MM.1S (cell line): Measurements from ENCODE around the gene ST6GALNAC1.

Experiments used
- DNase-seq: peaks from one replicate; pipeline ENCODE4 v3.0.0-alpha.2; 2015
- H2AFZ ChIP-seq: fragments of 300-600 bp; sonication (generic); 2 replicates; pipeline ENCODE4 v1.6.0; 2016; ENCODE audit warnings: antibody characterized with exemption, low read length
- H3F3A ChIP-seq: fragments of 300-600 bp; sonication (generic); 2 replicates; pipeline ENCODE4 v1.6.1; 2016; ENCODE audit warnings: mild to moderate bottlenecking, antibody characterized with exemption, low read length, moderate library complexity, mixed read lengths; ENCODE audit not compliant: insufficient read depth
- H3K27ac ChIP-seq: fragments of 300-600 bp; sonication (generic); 2 replicates; pipeline ENCODE4 v1.5.1; 2016; ENCODE audit warnings: mild to moderate bottlenecking, low read length
- H3K27me3 ChIP-seq: fragments of 300-600 bp; sonication (generic); replicated peaks from 2 replicates; pipeline ENCODE4 v1.6.0; 2016; ENCODE audit warnings: low read length; ENCODE audit not compliant: insufficient read depth
- H3K36me3 ChIP-seq: fragments of 300-600 bp; sonication (generic); replicated peaks from 2 replicates; pipeline ENCODE4 v1.6.1; 2016; ENCODE audit warnings: mild to moderate bottlenecking, low read length, mixed read lengths; ENCODE audit not compliant: insufficient read depth
- H3K4me1 ChIP-seq: fragments of 300-600 bp; sonication (generic); 2 replicates; pipeline ENCODE4 v1.6.1; 2016; ENCODE audit warnings: low read length, mixed read lengths
- H3K4me2 ChIP-seq: fragments of 300-600 bp; sonication (generic); 2 replicates; pipeline ENCODE4 v1.6.0; 2016; ENCODE audit warnings: low read depth, low read length
- H3K4me3 ChIP-seq: fragments of 300-600 bp; sonication (generic); 2 replicates; pipeline ENCODE4 v1.5.1; 2016; ENCODE audit warnings: low read length, mixed read lengths
- H3K79me2 ChIP-seq: fragments of 300-600 bp; sonication (generic); 2 replicates; pipeline ENCODE4 v1.6.1; 2016; ENCODE audit warnings: mixed run types, low read length, mixed read lengths
- H3K9ac ChIP-seq: fragments of 300-600 bp; sonication (generic); 2 replicates; pipeline ENCODE4 v1.6.1; 2016; ENCODE audit warnings: low read length, mixed read lengths
- H3K9me2 ChIP-seq: fragments of 300-600 bp; sonication (generic); replicated peaks from 2 replicates; pipeline ENCODE4 v1.6.1; 2016; ENCODE audit warnings: mild to moderate bottlenecking, low read length, mixed read lengths; ENCODE audit not compliant: insufficient read depth
- H3K9me3 ChIP-seq: fragments of 300-600 bp; sonication (generic); replicated peaks from 2 replicates; pipeline ENCODE4 v1.6.1; 2016; ENCODE audit warnings: mild to moderate bottlenecking, low read length, mixed read lengths; ENCODE audit not compliant: insufficient read depth
- H4K20me1 ChIP-seq: fragments of 300-600 bp; sonication (generic); 2 replicates; pipeline ENCODE4 v1.6.1; 2016; ENCODE audit warnings: mild to moderate bottlenecking, low read length, moderate library complexity, mixed read lengths; ENCODE audit not compliant: insufficient read depth
- CTCF ChIP-seq: fragments of 300-600 bp; sonication (generic); IDR thresholded peaks from 2 replicates; pipeline ENCODE4 v1.5.1; 2016; ENCODE audit warnings: antibody characterized with exemption, low read length, mixed read lengths
- EZH2 ChIP-seq: fragments of 300-600 bp; sonication (generic); optimal IDR thresholded peaks from 2 replicates; pipeline ENCODE3; 2017; ENCODE audit warnings: low read depth, mild to moderate bottlenecking, antibody characterized with exemption, low read length, mixed read lengths
- EZH2phosphoT487 ChIP-seq: fragments of 300-600 bp; sonication (generic); IDR thresholded peaks from 2 replicates; pipeline ENCODE4 v1.6.1; 2018; ENCODE audit warnings: antibody characterized with exemption, low read length

ST6GALNAC1 gene

GRCh38 chr17:76646712-76647111, 3.2 kb upstream of the ST6GALNAC1 start:
- DNase-seq: no peak
- peaks cover 22% of the 10 kb centered on the region for H3K27me3 ChIP-seq
- H3K4me3 ChIP-seq: no peak overlapping the region
- H3K9ac ChIP-seq: no peak overlapping the region
- H3K79me2 ChIP-seq: no peaks in the 10 kb centered on the region
- H2AFZ ChIP-seq: no peak overlapping the region
- H3K4me1 ChIP-seq: no peaks in the 10 kb centered on the region
- TF ChIP-seq EZH2phosphoT487: no peak
- no peak for TF ChIP-seq EZH2
- no peak for TF ChIP-seq CTCF
- no peaks in the 10 kb centered on the region for H3K36me3 ChIP-seq
- no peaks in the 10 kb centered on the region for H3F3A ChIP-seq
- H3K27ac ChIP-seq: no peak overlapping the region
- H3K4me2 ChIP-seq: no peak overlapping the region
- H3K9me3 ChIP-seq: no peaks in the 10 kb centered on the region
- H4K20me1 ChIP-seq: no peaks in the 10 kb centered on the region
- H3K9me2 ChIP-seq: no peaks in the 10 kb centered on the region

GRCh38 chr17:76645481-76645880, 1.9 kb upstream of the ST6GALNAC1 start:
- H3K27ac ChIP-seq: no peak overlapping the region
- H3K9ac ChIP-seq: no peak overlapping the region
- no peak overlapping the region for H2AFZ ChIP-seq
- H3K4me2 ChIP-seq: no peak overlapping the region
- no peaks in the 10 kb centered on the region for H3K4me1 ChIP-seq
- DNase-seq: no peak
- H3K4me3 ChIP-seq: no peak overlapping the region
- no peaks in the 10 kb centered on the region for H4K20me1 ChIP-seq
- no peaks in the 10 kb centered on the region for H3K9me3 ChIP-seq
- H3F3A ChIP-seq: no peaks in the 10 kb centered on the region
- TF ChIP-seq EZH2phosphoT487 (no peak), CTCF (no peak), EZH2 (no peak)
- no peaks in the 10 kb centered on the region for H3K79me2 ChIP-seq
- H3K36me3 ChIP-seq: no peaks in the 10 kb centered on the region
- H3K27me3 ChIP-seq: peaks cover 17% of the 10 kb centered on the region
- H3K9me2 ChIP-seq: no peaks in the 10 kb centered on the region

- H3K9me2 ChIP-seq: no peaks in the 10 kb centered on the region
- H3K4me2 ChIP-seq: no peak overlapping the region
- H3K27ac ChIP-seq: no peak overlapping the region
- no peaks in the 10 kb centered on the region for H3F3A ChIP-seq
- H4K20me1 ChIP-seq: no peaks in the 10 kb centered on the region
- peaks cover 17% of the 10 kb centered on the region for H3K27me3 ChIP-seq
- no peak overlapping the region for H3K9ac ChIP-seq
- TF ChIP-seq CTCF (no peak), EZH2 (no peak), EZH2phosphoT487 (no peak)
- H3K4me3 ChIP-seq: no peak overlapping the region
- DNase-seq: no peak
- no peak overlapping the region for H2AFZ ChIP-seq
- H3K4me1 ChIP-seq: no peaks in the 10 kb centered on the region
- H3K36me3 ChIP-seq: no peaks in the 10 kb centered on the region
- H3K9me3 ChIP-seq: no peaks in the 10 kb centered on the region
- H3K79me2 ChIP-seq: no peaks in the 10 kb centered on the region
Measured at GRCh38 chr17:76644995-76645394, 1.4 kb upstream of the ST6GALNAC1 start.
